Mucosa of rectum (tissue), 2 donors: ENCODE measurements around the gene TRIP4.
"Not testable (repeated sequence)": the region's sequence is repeated elsewhere in the genome, so short reads cannot be mapped to it uniquely, and the experiment has no call there.

Experiments used
- H3K27ac ChIP-seq, 2 donors: one replicate each; pipeline ENCODE4 v1.7.0; 2013; ENCODE audit warnings: inconsistent platforms in 2 of 2, low read depth in 2 of 2, low read length in 2 of 2
- H3K27me3 ChIP-seq, 2 donors: one replicate each; pipeline ENCODE4 v1.7.0; 2013; ENCODE audit warnings: low read length in 2 of 2; ENCODE audit not compliant: control insufficient read depth in 2 of 2, insufficient read depth in 2 of 2
- H3K36me3 ChIP-seq, 2 donors: one replicate each; pipeline ENCODE4 v1.7.0; 2013; ENCODE audit warnings: low read length in 2 of 2; ENCODE audit not compliant: control insufficient read depth in 2 of 2, insufficient read depth in 2 of 2
- H3K4me1 ChIP-seq, 2 donors: one replicate each; pipeline ENCODE4 v1.7.0; 2013; ENCODE audit warnings: low read length in 2 of 2, mild to moderate bottlenecking in 1 of 2; ENCODE audit not compliant: control insufficient read depth in 2 of 2, insufficient read depth in 2 of 2
- H3K4me3 ChIP-seq, 2 donors: one replicate each; pipeline ENCODE4 v1.7.0; 2013; ENCODE audit warnings: low read length in 2 of 2
- H3K9ac ChIP-seq, 2 donors: one replicate each; pipeline ENCODE4 v1.7.0; 2013; ENCODE audit warnings: low read length in 2 of 2, low read depth in 1 of 2, mild to moderate bottlenecking in 1 of 2
- H3K9me3 ChIP-seq, 2 donors: one replicate each; pipeline ENCODE4 v1.7.0; 2013; ENCODE audit warnings: low read length in 2 of 2; ENCODE audit not compliant: control insufficient read depth in 2 of 2
- donor health status: healthy.
- donor health status: Normal muscosa, but diverticular disease.

The TRIP4 gene

DNA sequence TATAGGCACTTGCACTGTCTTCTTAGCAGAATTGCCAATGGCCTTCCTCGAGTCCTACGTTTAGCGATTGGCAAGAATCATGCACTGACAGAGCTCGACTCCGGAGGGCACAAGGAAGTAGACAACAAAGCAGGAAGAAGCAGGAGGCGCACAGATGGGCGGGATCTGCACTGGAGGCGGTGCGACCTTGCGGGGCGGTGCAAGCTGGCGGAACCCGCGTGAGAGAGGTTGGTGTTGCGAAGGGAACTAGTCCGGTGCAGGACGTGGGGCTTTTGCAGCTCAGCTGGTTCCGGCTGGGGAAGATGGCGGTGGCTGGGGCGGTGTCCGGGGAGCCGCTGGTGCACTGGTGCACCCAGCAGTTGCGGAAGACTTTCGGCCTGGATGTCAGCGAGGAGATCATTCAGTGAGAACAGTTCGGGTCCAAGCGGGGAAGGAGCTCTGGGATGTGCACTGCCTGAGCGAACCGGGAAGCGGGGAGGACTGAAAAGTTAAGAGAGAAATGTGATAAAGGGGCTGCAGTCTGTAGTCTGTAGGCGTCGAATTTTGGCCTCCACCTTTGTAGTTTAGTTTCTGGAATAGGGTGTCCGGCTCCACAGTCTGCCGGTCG, at the start of gene TRIP4:
TRIP4 (plus strand) TSS at position 275 of the 607 bp plus-strand sequence; CDS start at position 303, 28 bp downstream.
- H3K27ac ChIP-seq = peak within 1 kb of the TSS; percentile 84 to 86
- H3K4me3 ChIP-seq = peak within 1 kb of the TSS; percentile 98 to 100
- no peaks in the 10 kb centered on the region for H3K27me3 ChIP-seq
- H3K36me3 ChIP-seq = peaks cover 0 to 2% of the 10 kb centered on the region in 2 donors
- peaks cover 3 to 4% of the 10 kb centered on the region in 2 donors for H3K4me1 ChIP-seq
- H3K9ac ChIP-seq = peak within 1 kb of the TSS; percentile 87 to 88
- no peaks in the 10 kb centered on the region for H3K9me3 ChIP-seq

GRCh38 chr15:64340355-64340754, 47.3 kb upstream of the TRIP4 start:
- peaks cover 0 to 3% of the 10 kb centered on the region in 2 donors for H3K4me1 ChIP-seq
- H3K27me3 ChIP-seq = no peaks in the 10 kb centered on the region
- H3K4me3 ChIP-seq = no peak overlapping the region
- no peak overlapping the region for H3K9ac ChIP-seq
- H3K27ac ChIP-seq = peak overlapping the region in 1 of 2 donors; percentile 29
- peaks cover 0 to 4% of the 10 kb centered on the region in 2 donors for H3K36me3 ChIP-seq
- H3K9me3 ChIP-seq = no peaks in the 10 kb centered on the region

DNA sequence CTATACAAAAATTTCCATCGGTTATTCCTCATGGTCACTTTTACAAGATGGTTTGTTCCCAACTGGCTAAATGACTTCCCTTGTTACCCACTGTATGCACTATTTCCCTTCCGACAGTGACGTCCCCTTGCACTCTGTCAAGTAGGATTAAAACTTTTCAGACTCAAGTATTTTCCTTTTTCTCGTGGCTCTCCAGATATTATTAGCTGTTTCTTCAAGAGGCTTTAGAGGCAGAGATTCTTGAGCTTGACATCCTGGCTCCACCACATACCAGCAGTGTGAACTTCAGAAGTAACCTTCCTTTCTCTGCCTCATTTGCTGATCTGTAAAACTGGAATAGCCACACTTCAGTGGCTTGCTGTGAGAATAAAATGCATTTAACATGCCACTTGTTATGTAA, 45.7 kb upstream of the TRIP4 start:
- H3K27ac ChIP-seq = no peak overlapping the region
- peaks cover 0 to 3% of the 10 kb centered on the region in 2 donors for H3K4me1 ChIP-seq

DNA sequence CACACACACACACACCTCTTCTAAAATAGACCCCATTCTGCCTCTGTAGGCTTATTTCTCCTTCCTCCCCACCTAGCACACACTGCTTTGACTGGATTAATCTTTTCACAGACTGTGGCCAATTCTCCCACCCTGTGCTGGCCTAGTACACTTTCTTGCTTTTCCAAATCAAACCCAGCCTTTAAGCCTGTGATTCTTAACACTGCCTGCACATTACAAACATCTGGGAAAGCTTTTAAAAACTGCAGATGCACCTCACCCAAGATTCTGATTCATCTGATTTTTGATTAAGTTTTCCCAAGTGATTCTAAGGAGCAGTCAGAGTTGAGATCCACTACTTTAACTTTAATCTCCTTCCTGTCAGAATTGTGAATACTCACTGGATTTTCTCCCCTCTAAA, 44.4 kb upstream of the TRIP4 start:
- H3K9ac ChIP-seq = no peak overlapping the region
- H3K4me3 ChIP-seq = no peak overlapping the region
- H3K27ac ChIP-seq = no peak overlapping the region
- H3K36me3 ChIP-seq = peaks cover 0 to 4% of the 10 kb centered on the region in 2 donors
- no peaks in the 10 kb centered on the region for H3K9me3 ChIP-seq
- H3K4me1 ChIP-seq = peaks cover 0 to 3% of the 10 kb centered on the region in 2 donors
- H3K27me3 ChIP-seq = no peaks in the 10 kb centered on the region

More for the DNA sequence above, 45.7 kb upstream of the TRIP4 start:
- Histone ChIP-seq H3K27me3 (no peaks in the 10 kb centered on the region), H3K36me3 (peaks cover 0 to 4% of the 10 kb centered on the region in 2 donors), H3K9me3 (no peaks in the 10 kb centered on the region), H3K4me3 (no peak overlapping the region), H3K9ac (no peak overlapping the region)

- Histone ChIP-seq H3K9ac (no peak overlapping the region), H3K27me3 (no peaks in the 10 kb centered on the region), H3K4me3 (no peak overlapping the region), H3K27ac (no peak overlapping the region), H3K9me3 (no peaks in the 10 kb centered on the region), H3K4me1 (peaks cover 0 to 3% of the 10 kb centered on the region in 2 donors), H3K36me3 (peaks cover 0 to 8% of the 10 kb centered on the region in 2 donors)
Measured at GRCh38 chr15:64343841-64344240, 43.8 kb upstream of the TRIP4 start.

DNA sequence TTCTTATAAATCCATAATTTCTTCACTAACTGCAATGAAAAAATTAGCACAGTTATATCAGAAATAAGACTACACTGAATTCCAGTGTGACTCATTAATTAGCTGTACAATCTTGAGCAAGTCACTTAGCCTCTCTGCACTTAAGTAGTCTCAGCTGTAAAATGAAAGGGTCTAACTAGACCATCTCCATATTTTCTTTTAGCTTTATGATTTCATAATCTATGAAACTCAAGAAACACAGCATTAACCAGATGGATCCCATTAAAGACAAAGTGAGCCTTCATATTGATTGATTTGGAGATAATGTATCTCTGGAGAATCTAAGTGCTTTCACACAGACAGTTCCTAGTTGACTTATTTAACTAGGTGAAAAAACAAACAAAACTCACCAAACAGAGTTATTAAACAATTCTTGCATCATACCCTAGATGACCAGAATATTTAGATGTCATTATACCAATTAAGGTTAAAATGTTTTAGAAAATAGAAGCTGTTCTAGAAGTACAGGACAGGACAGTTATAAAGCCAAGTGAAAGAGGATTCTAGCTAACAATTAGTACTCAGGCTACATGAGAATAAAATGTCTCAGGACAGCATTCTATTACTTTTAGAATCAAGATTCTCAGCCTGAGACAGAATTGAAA, 42.9 kb upstream of the TRIP4 start:
- Histone ChIP-seq H3K9me3 (no peaks in the 10 kb centered on the region), H3K36me3 (peaks cover 0 to 8% of the 10 kb centered on the region in 2 donors), H3K4me3 (no peak overlapping the region), H3K27me3 (no peaks in the 10 kb centered on the region), H3K9ac (no peak overlapping the region), H3K4me1 (peaks cover 0 to 3% of the 10 kb centered on the region in 2 donors), H3K27ac (no peak overlapping the region)

DNA sequence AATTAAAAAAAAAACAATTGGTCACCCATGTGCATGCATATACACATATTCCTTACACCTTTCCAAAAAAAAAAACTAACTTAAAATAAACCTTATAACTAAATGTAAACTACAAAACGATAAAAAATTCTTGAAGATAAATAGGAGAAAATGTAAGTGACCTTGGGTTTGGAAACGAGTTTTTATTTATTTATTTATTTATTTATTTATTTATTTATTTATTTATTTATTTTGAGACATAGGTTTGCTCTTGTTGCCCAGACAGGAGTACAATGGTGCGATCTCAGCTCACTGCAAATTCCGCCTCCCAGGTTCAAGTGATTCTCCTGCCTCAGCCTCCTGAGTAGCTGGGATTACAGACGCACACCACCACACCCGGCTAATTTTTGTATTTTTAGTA, 41.4 kb upstream of the TRIP4 start:
- not testable (repeated sequence) for H3K27me3 ChIP-seq, H3K9ac ChIP-seq, H3K4me1 ChIP-seq, H3K9me3 ChIP-seq, H3K27ac ChIP-seq, H3K36me3 ChIP-seq, H3K4me3 ChIP-seq

GRCh38 chr15:64348455-64348854, 39.2 kb upstream of the TRIP4 start:
- Histone ChIP-seq H3K9ac (no peak overlapping the region), H3K27me3 (no peaks in the 10 kb centered on the region), H3K27ac (no peak overlapping the region), H3K36me3 (peaks cover 0 to 4% of the 10 kb centered on the region in 2 donors), H3K4me1 (no peaks in the 10 kb centered on the region), H3K4me3 (no peak overlapping the region), H3K9me3 (no peaks in the 10 kb centered on the region)

DNA sequence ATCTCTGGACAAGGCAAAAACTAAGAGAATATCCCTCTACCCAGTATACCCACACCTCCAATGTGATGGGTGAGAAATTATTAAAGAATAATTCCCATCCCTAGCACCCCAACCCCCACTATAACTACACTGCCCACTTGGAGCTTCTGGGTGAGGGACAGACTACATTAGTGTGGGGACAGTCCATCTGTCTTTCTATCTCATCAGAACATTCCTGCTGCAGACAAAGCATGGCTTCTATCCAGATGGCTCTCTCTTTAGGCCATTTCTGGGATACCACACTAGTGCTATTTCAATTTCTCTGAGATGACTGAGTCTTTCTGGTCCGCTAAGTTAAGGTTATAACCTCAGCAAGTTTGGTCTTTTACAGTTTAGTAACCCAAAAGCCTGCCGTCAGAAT, 38.3 kb upstream of the TRIP4 start:
- H3K4me3 ChIP-seq = no peak overlapping the region

DNA sequence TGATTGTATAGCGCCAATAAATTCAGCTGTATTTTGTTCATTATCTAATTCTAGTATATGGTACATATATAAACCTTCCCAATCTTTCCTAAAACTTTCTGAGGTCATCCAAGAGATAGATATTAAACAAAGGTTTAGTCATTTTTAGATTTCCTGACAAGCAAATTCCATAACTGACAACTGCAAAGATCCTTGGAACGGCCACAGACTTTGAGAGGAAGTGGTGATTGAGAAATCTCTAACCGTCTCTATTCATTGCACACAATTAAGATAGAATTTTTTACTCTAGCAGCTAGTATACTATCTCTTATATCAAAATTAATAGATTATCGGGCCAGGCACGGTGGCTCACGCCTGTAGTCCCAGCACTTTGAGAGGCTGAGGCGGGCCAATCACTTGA, 36.4 kb upstream of the TRIP4 start:
- no peaks in the 10 kb centered on the region for H3K27me3 ChIP-seq
- no peak overlapping the region for H3K27ac ChIP-seq
- peaks cover 0 to 6% of the 10 kb centered on the region in 2 donors for H3K4me1 ChIP-seq
- H3K4me3 ChIP-seq = no peak overlapping the region
- no peaks in the 10 kb centered on the region for H3K9me3 ChIP-seq
- H3K9ac ChIP-seq = no peak overlapping the region
- peaks cover 0 to 4% of the 10 kb centered on the region in 2 donors for H3K36me3 ChIP-seq

More for the DNA sequence above, 38.3 kb upstream of the TRIP4 start:
- Histone ChIP-seq H3K27ac (no peak overlapping the region), H3K4me1 (no peaks in the 10 kb centered on the region), H3K9ac (no peak overlapping the region), H3K27me3 (no peaks in the 10 kb centered on the region), H3K36me3 (peaks cover 0 to 4% of the 10 kb centered on the region in 2 donors), H3K9me3 (no peaks in the 10 kb centered on the region)
